ENCODE measurements around the gene CCNK.
A peak's percentile ranks its signal among the peaks of the same experiment; 100 is the strongest.

CCNK gene

DNA sequence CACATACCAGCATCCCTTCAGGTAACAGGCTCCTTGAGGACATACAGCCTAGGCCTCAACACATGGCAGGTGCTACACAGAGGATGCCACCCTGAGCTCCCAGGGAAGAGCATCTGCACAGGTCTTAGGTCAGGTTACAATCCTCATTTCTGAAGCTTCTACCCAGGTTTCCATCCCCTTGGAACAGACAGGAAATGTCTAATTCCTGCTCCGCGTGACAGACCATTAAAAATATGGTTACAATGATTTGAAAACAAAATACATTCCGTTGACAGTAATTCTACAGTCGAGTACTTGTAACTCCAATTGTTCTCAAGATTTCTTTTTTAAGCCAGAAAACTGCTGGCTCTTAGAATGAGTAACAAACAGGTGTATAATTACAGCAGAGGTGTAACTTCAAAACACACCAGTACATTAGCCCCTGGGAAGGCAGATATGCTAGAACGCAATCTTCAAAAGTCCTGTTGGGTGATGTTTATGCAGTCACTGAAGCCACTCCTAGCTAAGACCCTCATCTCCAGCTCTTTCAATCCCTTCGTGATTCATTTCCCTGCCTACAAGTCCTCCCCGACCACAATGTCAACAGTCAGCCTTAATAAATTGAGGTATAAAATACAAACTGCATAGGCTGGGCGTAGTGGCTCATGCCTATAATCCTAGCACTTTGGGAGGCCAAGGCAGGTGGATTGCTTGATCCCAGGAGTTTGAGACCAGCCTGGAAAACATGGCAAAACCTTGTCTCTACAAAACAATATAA, 12.2 kb upstream of the CCNK start:
- Histone ChIP-seq H2AFZ (ENCODE audit: low read length) (no peak overlapping the region), H3K36me3 (ENCODE audit: insufficient read depth, low read length) (peaks cover 18% of the 10 kb centered on the region; the same call in 1 of the 2 replicates), H3K79me2 (ENCODE audit: insufficient read depth, low read length) (peaks cover 90% of the 10 kb centered on the region), H3K4me1 (ENCODE audit: insufficient read depth, low read length, poor library complexity, severe bottlenecking) (peaks cover 34% of the 10 kb centered on the region), H3K4me2 (ENCODE audit: low read depth, low read length, poor library complexity, severe bottlenecking) (no peak overlapping the region), H3K4me3 (ENCODE audit: low read length, poor library complexity, severe bottlenecking) (no peak overlapping the region), H3F3A (ENCODE audit: low read depth) (no peaks in the 10 kb centered on the region), H3K27me3 (ENCODE audit: insufficient read depth, low read length, poor library complexity, severe bottlenecking) (no peaks in the 10 kb centered on the region), H3K9me2 (replicated peaks; ENCODE audit: low read depth, low read length) (no peaks in the 10 kb centered on the region), H4K20me1 (ENCODE audit: insufficient read depth, low read length, poor library complexity, severe bottlenecking) (peaks cover 76% of the 10 kb centered on the region), H3K9me3 (ENCODE audit: insufficient read depth, low read depth, low read length) (no peaks in the 10 kb centered on the region), H3K9ac (ENCODE audit: low read depth, low read length, poor library complexity, severe bottlenecking) (no peak overlapping the region)
- TF ChIP-seq, protein P1, sequence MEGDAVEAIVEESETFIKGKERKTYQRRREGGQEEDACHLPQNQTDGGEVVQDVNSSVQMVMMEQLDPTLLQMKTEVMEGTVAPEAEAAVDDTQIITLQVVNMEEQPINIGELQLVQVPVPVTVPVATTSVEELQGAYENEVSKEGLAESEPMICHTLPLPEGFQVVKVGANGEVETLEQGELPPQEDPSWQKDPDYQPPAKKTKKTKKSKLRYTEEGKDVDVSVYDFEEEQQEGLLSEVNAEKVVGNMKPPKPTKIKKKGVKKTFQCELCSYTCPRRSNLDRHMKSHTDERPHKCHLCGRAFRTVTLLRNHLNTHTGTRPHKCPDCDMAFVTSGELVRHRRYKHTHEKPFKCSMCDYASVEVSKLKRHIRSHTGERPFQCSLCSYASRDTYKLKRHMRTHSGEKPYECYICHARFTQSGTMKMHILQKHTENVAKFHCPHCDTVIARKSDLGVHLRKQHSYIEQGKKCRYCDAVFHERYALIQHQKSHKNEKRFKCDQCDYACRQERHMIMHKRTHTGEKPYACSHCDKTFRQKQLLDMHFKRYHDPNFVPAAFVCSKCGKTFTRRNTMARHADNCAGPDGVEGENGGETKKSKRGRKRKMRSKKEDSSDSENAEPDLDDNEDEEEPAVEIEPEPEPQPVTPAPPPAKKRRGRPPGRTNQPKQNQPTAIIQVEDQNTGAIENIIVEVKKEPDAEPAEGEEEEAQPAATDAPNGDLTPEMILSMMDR (conservative IDR thresholded peaks at IDR 0.05; ENCODE audit: low read length), result no peak
- no peak for TF ChIP-seq EZH2phosphoT487 (IDR thresholded peaks at IDR 0.05; ENCODE audit: borderline replicate concordance)

DNA sequence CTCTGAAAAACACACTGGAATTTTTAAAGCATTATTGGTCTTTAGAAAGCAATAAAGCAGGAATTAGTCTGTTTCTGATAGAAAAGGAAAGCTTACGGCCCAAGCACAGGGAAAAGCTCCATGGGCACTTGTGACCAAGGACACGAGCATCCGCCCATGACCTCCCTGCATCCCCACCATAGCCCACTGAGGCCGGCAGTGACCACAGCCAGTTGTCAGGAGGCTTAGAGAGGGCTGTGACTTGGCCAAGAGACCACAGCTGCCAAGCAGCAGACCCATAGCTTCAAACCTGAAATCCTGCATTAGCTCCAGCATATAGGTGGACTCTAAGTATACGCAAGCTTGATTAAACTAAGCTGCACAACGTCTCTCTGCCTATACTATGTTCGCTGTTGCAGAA, 9.5 kb upstream of the CCNK start:
- peaks cover 86% of the 10 kb centered on the region for H4K20me1 ChIP-seq (ENCODE audit: insufficient read depth, low read length, poor library complexity, severe bottlenecking)
- H3K4me2 ChIP-seq (ENCODE audit: low read depth, low read length, poor library complexity, severe bottlenecking), result no peak overlapping the region
- no peaks in the 10 kb centered on the region for H3K36me3 ChIP-seq (ENCODE audit: insufficient read depth, low read length)
- no peaks in the 10 kb centered on the region for H3F3A ChIP-seq (ENCODE audit: low read depth)
- no peak overlapping the region for H3K4me3 ChIP-seq (ENCODE audit: low read length, poor library complexity, severe bottlenecking)
- H3K9ac ChIP-seq (ENCODE audit: low read depth, low read length, poor library complexity, severe bottlenecking), result no peak overlapping the region
- TF ChIP-seq, protein P1 (conservative IDR thresholded peaks at IDR 0.05; ENCODE audit: low read length), result no peak
- TF ChIP-seq EZH2phosphoT487 (IDR thresholded peaks at IDR 0.05; ENCODE audit: borderline replicate concordance), result no peak
- H3K4me1 ChIP-seq (ENCODE audit: insufficient read depth, low read length, poor library complexity, severe bottlenecking), result peaks cover 42% of the 10 kb centered on the region
- no peak overlapping the region for H2AFZ ChIP-seq (ENCODE audit: low read length)
- H3K27me3 ChIP-seq (ENCODE audit: insufficient read depth, low read length, poor library complexity, severe bottlenecking), result no peaks in the 10 kb centered on the region
- no peaks in the 10 kb centered on the region for H3K9me3 ChIP-seq (ENCODE audit: insufficient read depth, low read depth, low read length)
- no peaks in the 10 kb centered on the region for H3K9me2 ChIP-seq (replicated peaks; ENCODE audit: low read depth, low read length)
- peaks cover 98% of the 10 kb centered on the region for H3K79me2 ChIP-seq (ENCODE audit: insufficient read depth, low read length)

DNA sequence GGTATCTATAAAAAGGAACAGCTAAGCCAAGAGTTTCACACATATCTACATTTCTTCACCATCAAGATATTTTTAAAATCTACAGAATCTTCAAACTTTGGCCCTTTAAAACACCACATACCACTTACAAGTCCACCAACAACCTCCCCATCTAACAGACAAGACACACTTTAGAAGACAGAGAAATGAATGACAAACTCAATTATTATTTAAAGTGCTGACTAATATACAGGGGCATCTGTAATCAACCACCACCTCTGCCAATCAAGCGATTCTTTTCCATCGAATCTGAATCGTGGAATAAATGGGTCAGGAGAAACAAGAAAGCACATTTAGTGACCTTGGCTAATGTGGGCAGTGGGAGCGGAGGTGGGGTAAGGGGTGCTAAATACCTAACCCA, 8.3 kb upstream of the CCNK start:
- Histone ChIP-seq H3K4me1 (ENCODE audit: insufficient read depth, low read length, poor library complexity, severe bottlenecking) (peaks cover 44% of the 10 kb centered on the region), H4K20me1 (ENCODE audit: insufficient read depth, low read length, poor library complexity, severe bottlenecking) (peaks cover 90% of the 10 kb centered on the region), H3K36me3 (ENCODE audit: insufficient read depth, low read length) (no peaks in the 10 kb centered on the region), H3K9me3 (ENCODE audit: insufficient read depth, low read depth, low read length) (no peaks in the 10 kb centered on the region), H3K4me2 (ENCODE audit: low read depth, low read length, poor library complexity, severe bottlenecking) (peak overlapping the region; percentile 35), H3K79me2 (ENCODE audit: insufficient read depth, low read length) (peaks cover 98% of the 10 kb centered on the region), H3K27me3 (ENCODE audit: insufficient read depth, low read length, poor library complexity, severe bottlenecking) (no peaks in the 10 kb centered on the region), H2AFZ (ENCODE audit: low read length) (no peak overlapping the region), H3K4me3 (ENCODE audit: low read length, poor library complexity, severe bottlenecking) (no peak overlapping the region), H3F3A (ENCODE audit: low read depth) (no peaks in the 10 kb centered on the region), H3K9ac (ENCODE audit: low read depth, low read length, poor library complexity, severe bottlenecking) (no peak overlapping the region), H3K9me2 (replicated peaks; ENCODE audit: low read depth, low read length) (no peaks in the 10 kb centered on the region)
- no peak for TF ChIP-seq EZH2phosphoT487 (IDR thresholded peaks at IDR 0.05; ENCODE audit: borderline replicate concordance)
- TF ChIP-seq, protein P1 (conservative IDR thresholded peaks at IDR 0.05; ENCODE audit: low read length), result no peak

Measured in Loucy (cell line).